HepG2 (cell line): Measurements from ENCODE around the gene SLCO2B1.

Experiments used
- FOXP1 ChIP-seq, 2 experiments: fragments of 450-650 bp in 1 of 2; IDR thresholded peaks; 2 replicates each; pipeline ENCODE4 v1.6.1; 2017 to 2018; ENCODE audit warnings: antibody characterized with exemption in 1 of 2
- HMGXB4 ChIP-seq, 2 experiments: sonication (generic) in 1 of 2; formaldehyde crosslinking in 1 of 2; IDR thresholded peaks; 2 replicates each; pipeline versions ENCODE4 v1.4.0 to v1.6.1; 2018 to 2020; ENCODE audit warnings: missing genetic modification reagents in 2 of 2, borderline replicate concordance in 1 of 2, low read depth in 1 of 2, mild to moderate bottlenecking in 1 of 2, missing biosample characterization in 1 of 2
- HNF1B ChIP-seq: sonication (generic); formaldehyde crosslinking; IDR thresholded peaks from 2 replicates; pipeline ENCODE4 v1.5.1; 2020; ENCODE audit warnings: mild to moderate bottlenecking, moderate library complexity, missing genetic modification reagents
- MAZ ChIP-seq, 2 experiments: sonication (generic) in 1 of 2; formaldehyde crosslinking in 1 of 2; IDR thresholded peaks; 2 replicates each; pipeline versions ENCODE4 v1.5.0 to v1.6.1; 2012 to 2020; ENCODE audit warnings: low read depth in 2 of 2, mild to moderate bottlenecking in 2 of 2, borderline replicate concordance in 1 of 2, improper control_type of control experiment in 1 of 2, low read length in 1 of 2, missing genetic modification reagents in 1 of 2, moderate library complexity in 1 of 2
- MTA3 ChIP-seq: sonication (generic); formaldehyde crosslinking; IDR thresholded peaks from 2 replicates; pipeline ENCODE4 v1.4.0; 2020; ENCODE audit warnings: missing genetic modification reagents
- NCOA2 ChIP-seq: sonication (generic); formaldehyde crosslinking; IDR thresholded peaks from 2 replicates; pipeline ENCODE4 v1.8.0; 2022; ENCODE audit warnings: inconsistent platforms
- NFIC ChIP-seq: IDR thresholded peaks from 2 replicates; pipeline ENCODE4 v1.6.1; 2012; ENCODE audit warnings: mild to moderate bottlenecking, low read length, inconsistent platforms
- POLR2AphosphoS5 ChIP-seq: IDR thresholded peaks from 2 replicates; pipeline ENCODE4 v1.6.1; 2012; ENCODE audit warnings: low read depth, low read length
- SMC3 ChIP-seq: IDR thresholded peaks from 2 replicates; pipeline ENCODE4 v1.6.1; 2011; ENCODE audit warnings: low read length, improper control_type of control experiment
- ZBTB3 ChIP-seq: sonication (generic); formaldehyde crosslinking; IDR thresholded peaks from 2 replicates; pipeline ENCODE4 v1.4.0; 2020; ENCODE audit warnings: low read depth, mild to moderate bottlenecking, moderate library complexity, missing genetic modification reagents, borderline replicate concordance
- ZNF224 ChIP-seq: sonication (generic); formaldehyde crosslinking; IDR thresholded peaks from 2 replicates; pipeline ENCODE4 v1.5.0; 2020; ENCODE audit warnings: mild to moderate bottlenecking, missing genetic modification reagents
- ZNF7 ChIP-seq: IDR thresholded peaks from 2 replicates; pipeline ENCODE4 v1.6.1; 2016; ENCODE audit warnings: missing biosample characterization, missing genetic modification reagents

GRCh38 chr11:75150879-75151278, at the start of gene SLCO2B1:
- TF ChIP-seq MTA3 (no peak), NFIC (no peak), ZNF224 (CRISPR knock-in tag) (no peak), FOXP1 (IDR thresholded peaks at IDR 0.05) (no peak), FOXP1 (CRISPR knock-in tag; IDR thresholded peaks at IDR 0.05) (no peak), POLR2AphosphoS5 (no peak), HMGXB4 (CRISPR knock-in tag; IDR thresholded peaks at IDR 0.05; ENCODE audit: borderline replicate concordance in 1 of 2, low read depth in 1 of 2) (no peak), SMC3 (no peak), ZNF7 (CRISPR knock-in tag) (no peak), HNF1B (CRISPR knock-in tag) (no peak), MAZ (IDR thresholded peaks at IDR 0.05; ENCODE audit: borderline replicate concordance, low read depth, low read length) (no peak), MAZ (CRISPR knock-in tag; IDR thresholded peaks at IDR 0.05; ENCODE audit: low read depth) (no peak), ZBTB3 (CRISPR knock-in tag) (no peak), NCOA2 (no peak)
